ENCODE data around the gene SLA2.
A peak's percentile ranks its signal among the peaks of the same experiment; 100 is the strongest.

Gene SLA2

DNA sequence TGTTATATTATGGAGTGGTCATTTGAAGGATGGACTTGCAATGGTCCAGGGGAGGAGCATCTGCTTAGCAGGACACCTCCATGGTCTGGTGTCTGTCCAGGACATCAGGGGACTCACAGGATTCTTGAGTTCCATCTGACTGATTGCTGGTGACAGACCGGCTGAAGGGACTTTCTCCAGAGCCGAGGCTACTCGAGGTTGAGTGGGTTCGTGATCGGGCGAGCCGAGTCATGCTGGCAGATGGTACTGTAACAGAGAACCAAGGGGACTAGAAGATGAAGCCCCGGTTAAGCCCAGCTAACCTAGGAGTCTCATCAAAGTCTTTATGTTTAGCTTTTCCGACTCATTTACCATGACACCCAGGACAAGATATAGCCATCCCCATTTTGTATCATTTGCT, 7.5 kb upstream of the SLA2 start:
- Histone ChIP-seq H3K4me2 (ENCODE audit: insufficient read depth, low read length) (no peak overlapping the region), H2AFZ (ENCODE audit: low read depth, low read length) (no peak overlapping the region), H3K9me3 (ENCODE audit: insufficient read depth, low read length, severe bottlenecking) (no peaks in the 10 kb centered on the region), H3K4me3 (ENCODE audit: low read depth in 1 of 2, low read length in 2 of 2) (no peak overlapping the region), H3K27me3 (ENCODE audit: insufficient read depth, low read length, poor library complexity) (no peaks in the 10 kb centered on the region), H3K36me3 (ENCODE audit: insufficient read depth, low read length) (peaks cover 30% of the 10 kb centered on the region), H3K9ac (ENCODE audit: low read depth, low read length) (no peak overlapping the region), H4K20me1 (ENCODE audit: insufficient read depth, low read length) (no peaks in the 10 kb centered on the region), H3K4me1 (ENCODE audit: insufficient read depth, low read length) (peaks cover 9% of the 10 kb centered on the region), H3K27ac (ENCODE audit: low read length) (no peak overlapping the region), H3K79me2 (ENCODE audit: insufficient read depth, low read length) (no peaks in the 10 kb centered on the region)
- ATAC-seq (ENCODE audit: insufficient read depth, low read depth) (no peak), DNase-seq (no peak)
- TF ChIP-seq EZH2 (IDR thresholded peaks at IDR 0.05; ENCODE audit: borderline replicate concordance, low read depth, low read length, severe bottlenecking): no peak
- TF ChIP-seq, protein P1, sequence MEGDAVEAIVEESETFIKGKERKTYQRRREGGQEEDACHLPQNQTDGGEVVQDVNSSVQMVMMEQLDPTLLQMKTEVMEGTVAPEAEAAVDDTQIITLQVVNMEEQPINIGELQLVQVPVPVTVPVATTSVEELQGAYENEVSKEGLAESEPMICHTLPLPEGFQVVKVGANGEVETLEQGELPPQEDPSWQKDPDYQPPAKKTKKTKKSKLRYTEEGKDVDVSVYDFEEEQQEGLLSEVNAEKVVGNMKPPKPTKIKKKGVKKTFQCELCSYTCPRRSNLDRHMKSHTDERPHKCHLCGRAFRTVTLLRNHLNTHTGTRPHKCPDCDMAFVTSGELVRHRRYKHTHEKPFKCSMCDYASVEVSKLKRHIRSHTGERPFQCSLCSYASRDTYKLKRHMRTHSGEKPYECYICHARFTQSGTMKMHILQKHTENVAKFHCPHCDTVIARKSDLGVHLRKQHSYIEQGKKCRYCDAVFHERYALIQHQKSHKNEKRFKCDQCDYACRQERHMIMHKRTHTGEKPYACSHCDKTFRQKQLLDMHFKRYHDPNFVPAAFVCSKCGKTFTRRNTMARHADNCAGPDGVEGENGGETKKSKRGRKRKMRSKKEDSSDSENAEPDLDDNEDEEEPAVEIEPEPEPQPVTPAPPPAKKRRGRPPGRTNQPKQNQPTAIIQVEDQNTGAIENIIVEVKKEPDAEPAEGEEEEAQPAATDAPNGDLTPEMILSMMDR (IDR thresholded peaks at IDR 0.05; ENCODE audit: borderline replicate concordance, extremely low read depth, low read length, poor library complexity, severe bottlenecking): no peak

DNA sequence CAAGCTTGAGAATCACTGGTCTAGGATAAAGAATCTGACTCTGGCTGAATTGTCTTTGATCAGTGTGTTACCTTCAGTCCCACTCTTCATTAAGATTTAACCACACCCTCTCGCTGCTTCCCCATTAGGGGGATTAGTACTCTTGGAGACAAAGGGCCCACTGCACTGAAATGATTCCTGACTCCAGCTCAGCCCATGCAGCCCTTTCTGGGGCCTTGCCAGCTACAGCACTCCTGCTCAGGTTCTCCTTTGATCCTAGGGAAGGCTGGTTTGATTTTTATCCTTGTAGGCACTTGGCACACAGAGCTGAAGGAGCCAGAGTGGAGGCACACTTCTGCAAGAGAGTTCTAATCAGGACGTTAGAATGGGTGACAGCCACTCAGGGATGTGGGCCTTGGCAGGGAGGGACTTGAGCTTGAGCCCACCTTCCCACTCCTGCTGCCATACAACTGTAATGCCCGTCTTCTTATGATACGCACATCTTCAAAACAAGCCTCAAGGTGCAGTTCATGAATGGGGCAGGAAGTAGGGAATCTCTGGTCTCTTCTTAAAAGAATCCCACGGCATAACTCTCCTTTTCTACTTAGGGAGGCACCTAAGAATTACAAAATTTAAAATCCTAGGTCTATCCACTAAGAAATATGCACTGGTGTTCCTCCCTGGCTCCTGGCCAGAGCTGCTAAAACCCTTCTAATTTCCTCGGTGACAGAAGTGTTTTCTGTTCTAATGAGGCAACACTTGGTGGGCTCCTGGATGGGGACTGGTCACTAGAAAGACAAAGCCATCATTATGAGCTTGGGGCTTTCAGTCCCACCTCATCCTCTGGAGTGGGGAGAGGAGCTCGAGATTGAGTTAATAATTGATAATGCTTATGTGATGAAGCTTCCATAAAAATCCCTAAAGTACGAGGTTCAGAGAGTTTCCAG, 1.5 kb upstream of the SLA2 start:
- Histone ChIP-seq H3K4me1 (ENCODE audit: insufficient read depth, low read length) (peaks cover 28% of the 10 kb centered on the region), H3K9ac (ENCODE audit: low read depth, low read length) (no peak overlapping the region), H3K79me2 (ENCODE audit: insufficient read depth, low read length) (no peaks in the 10 kb centered on the region), H4K20me1 (ENCODE audit: insufficient read depth, low read length) (no peaks in the 10 kb centered on the region), H3K9me3 (ENCODE audit: insufficient read depth, low read length, severe bottlenecking) (no peaks in the 10 kb centered on the region), H3K27ac (ENCODE audit: low read length) (peak overlapping the region; percentile 3; the same call in 1 of the 2 replicates), H3K27me3 (ENCODE audit: insufficient read depth, low read length, poor library complexity) (no peaks in the 10 kb centered on the region), H3K4me3 (ENCODE audit: low read depth in 1 of 2, low read length in 2 of 2) (no peak overlapping the region), H2AFZ (ENCODE audit: low read depth, low read length) (no peak overlapping the region), H3K4me2 (ENCODE audit: insufficient read depth, low read length) (no peak overlapping the region), H3K36me3 (ENCODE audit: insufficient read depth, low read length) (no peaks in the 10 kb centered on the region)
- TF ChIP-seq, protein P1 (IDR thresholded peaks at IDR 0.05; ENCODE audit: borderline replicate concordance, extremely low read depth, low read length, poor library complexity, severe bottlenecking): no peak
- TF ChIP-seq EZH2 (IDR thresholded peaks at IDR 0.05; ENCODE audit: borderline replicate concordance, low read depth, low read length, severe bottlenecking): no peak
- ATAC-seq (ENCODE audit: insufficient read depth, low read depth) (no peak), DNase-seq (no peak)

DNA sequence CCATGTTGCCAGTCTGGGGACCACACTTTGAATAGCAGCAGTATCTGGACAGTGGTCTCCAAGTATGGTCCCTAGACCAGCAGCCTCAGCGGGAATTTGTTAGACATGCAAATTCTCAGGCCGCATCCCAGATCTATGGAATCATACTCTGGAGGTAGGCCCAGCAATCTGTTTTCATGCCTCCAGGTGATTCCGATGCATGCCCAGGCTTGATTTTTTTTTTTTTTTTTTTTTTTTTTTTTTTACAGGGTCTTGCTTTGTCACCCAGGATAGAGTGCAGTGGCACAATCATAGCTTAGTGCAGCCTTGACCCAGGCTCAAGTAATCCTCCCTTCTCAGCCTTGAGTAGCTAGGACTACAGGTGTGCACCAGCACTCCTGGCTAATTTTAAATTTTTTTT, 682 bp upstream of the SLA2 start:
- H3K4me1 ChIP-seq (ENCODE audit: insufficient read depth, low read length): peaks cover 28% of the 10 kb centered on the region
- H3K27me3 ChIP-seq (ENCODE audit: insufficient read depth, low read length, poor library complexity): no peaks in the 10 kb centered on the region
- H3K27ac ChIP-seq (ENCODE audit: low read length): peak overlapping the region; percentile 48
- DNase-seq (no peak), ATAC-seq (ENCODE audit: insufficient read depth, low read depth) (no peak)
- peak overlapping the region; percentile 31; the same call in 1 of the 2 replicates for H2AFZ ChIP-seq (ENCODE audit: low read depth, low read length)
- no peak overlapping the region for H3K4me3 ChIP-seq (ENCODE audit: low read depth in 1 of 2, low read length in 2 of 2)
- no peaks in the 10 kb centered on the region for H4K20me1 ChIP-seq (ENCODE audit: insufficient read depth, low read length)
- no peaks in the 10 kb centered on the region for H3K36me3 ChIP-seq (ENCODE audit: insufficient read depth, low read length)
- H3K79me2 ChIP-seq (ENCODE audit: insufficient read depth, low read length): no peaks in the 10 kb centered on the region
- TF ChIP-seq EZH2 (IDR thresholded peaks at IDR 0.05; ENCODE audit: borderline replicate concordance, low read depth, low read length, severe bottlenecking): no peak
- TF ChIP-seq, protein P1 (IDR thresholded peaks at IDR 0.05; ENCODE audit: borderline replicate concordance, extremely low read depth, low read length, poor library complexity, severe bottlenecking): no peak
- no peaks in the 10 kb centered on the region for H3K9me3 ChIP-seq (ENCODE audit: insufficient read depth, low read length, severe bottlenecking)
- peak overlapping the region; percentile 17; the same call in 1 of the 2 replicates for H3K9ac ChIP-seq (ENCODE audit: low read depth, low read length)
- peak overlapping the region; percentile 41; the same call in 1 of the 2 replicates for H3K4me2 ChIP-seq (ENCODE audit: insufficient read depth, low read length)

Data from DND-41 (cell line).